H9 (cell line): Measurements from ENCODE around the gene FRMD1. TPM values are rescaled to one million over a fixed set of nuclear protein-coding genes. Genes with fewer than 3 reads are reported as not detected.

Experiments
- DNase-seq: peaks from one replicate; pipeline ENCODE4 v3.0.0-alpha.2; 2017
- H2AFZ ChIP-seq: one replicate; pipeline ENCODE4 v1.6.1; 2013; ENCODE audit warnings: mild to moderate bottlenecking, low read length, control low read depth, moderate library complexity
- H2AK5ac ChIP-seq: 2 replicates; pipeline ENCODE4 v1.6.1; 2013; ENCODE audit warnings: low read length, control low read depth, mixed read lengths; ENCODE audit not compliant: insufficient read length
- H2BK120ac ChIP-seq: one replicate; pipeline ENCODE4 v1.6.1; 2013; ENCODE audit warnings: low read depth, mild to moderate bottlenecking, low read length, control low read depth, inconsistent platforms; ENCODE audit not compliant: poor library complexity, severe bottlenecking
- H2BK12ac ChIP-seq: 2 replicates; pipeline ENCODE4 v1.6.1; 2013; ENCODE audit warnings: low read length, control low read depth, mixed read lengths, low read depth; ENCODE audit not compliant: insufficient read length
- H2BK15ac ChIP-seq: 2 replicates; pipeline ENCODE4 v1.6.1; 2013; ENCODE audit warnings: low read depth, low read length, control low read depth
- H2BK20ac ChIP-seq: one replicate; pipeline ENCODE4 v1.6.1; 2013; ENCODE audit warnings: low read depth, mild to moderate bottlenecking, low read length, control low read depth, inconsistent platforms; ENCODE audit not compliant: poor library complexity, severe bottlenecking
- H2BK5ac ChIP-seq: 2 replicates; pipeline ENCODE4 v1.6.1; 2013; ENCODE audit warnings: low read length, control low read depth, mixed read lengths; ENCODE audit not compliant: insufficient read length
- H3K14ac ChIP-seq: 2 replicates; pipeline ENCODE4 v1.6.1; 2013; ENCODE audit warnings: low read length, control low read depth; ENCODE audit not compliant: insufficient read depth
- H3K18ac ChIP-seq: 2 replicates; pipeline ENCODE4 v1.6.1; 2013; ENCODE audit warnings: low read depth, mild to moderate bottlenecking, mixed read lengths, low read length, control low read depth; ENCODE audit not compliant: insufficient read length
- H3K23ac ChIP-seq: 2 replicates; pipeline ENCODE4 v1.6.1; 2013; ENCODE audit warnings: low read length, control low read depth, mixed read lengths, low read depth; ENCODE audit not compliant: insufficient read length
- H3K23me2 ChIP-seq: 2 replicates; pipeline ENCODE4 v1.6.1; 2013; ENCODE audit warnings: low read depth, mild to moderate bottlenecking, mixed read lengths, low read length, control low read depth; ENCODE audit not compliant: insufficient read length, poor library complexity, severe bottlenecking
- H3K27ac ChIP-seq: 2 replicates; pipeline ENCODE4 v1.5.1; 2013; ENCODE audit warnings: low read length, control low read depth, mixed read lengths, low read depth; ENCODE audit not compliant: insufficient read length
- H3K27me3 ChIP-seq: 2 replicates; pipeline ENCODE4 v1.6.1; 2013; ENCODE audit warnings: low read length, control low read depth, inconsistent platforms; ENCODE audit not compliant: insufficient read depth
- H3K4ac ChIP-seq: 2 replicates; pipeline ENCODE4 v1.6.1; 2013; ENCODE audit warnings: low read depth, mild to moderate bottlenecking, control low read depth, inconsistent platforms, low read length, moderate library complexity
- H3K4me1 ChIP-seq: 2 replicates; pipeline ENCODE4 v1.6.1; 2013; ENCODE audit warnings: low read length, control low read depth, inconsistent platforms; ENCODE audit not compliant: insufficient read depth
- H3K4me2 ChIP-seq: 2 replicates; pipeline ENCODE4 v1.6.1; 2013; ENCODE audit warnings: low read length, control low read depth, mixed read lengths; ENCODE audit not compliant: insufficient read length, insufficient read depth
- H3K56ac ChIP-seq: 2 replicates; pipeline ENCODE4 v1.6.1; 2013; ENCODE audit warnings: low read depth, mild to moderate bottlenecking, mixed read lengths, low read length, control low read depth; ENCODE audit not compliant: insufficient read length
- H3K79me1 ChIP-seq: 2 replicates; pipeline ENCODE4 v1.6.1; 2013; ENCODE audit warnings: low read depth, mild to moderate bottlenecking, moderate library complexity, low read length, control low read depth, inconsistent platforms; ENCODE audit not compliant: insufficient read depth, poor library complexity, severe bottlenecking
- H3K79me2 ChIP-seq: 2 replicates; pipeline ENCODE4 v1.6.1; 2013; ENCODE audit warnings: low read length, control low read depth, inconsistent platforms; ENCODE audit not compliant: insufficient read depth
- H3K9ac ChIP-seq: 2 replicates; pipeline ENCODE4 v1.6.1; 2013; ENCODE audit warnings: low read length, control low read depth, mixed read lengths; ENCODE audit not compliant: insufficient read length; ENCODE audit errors: extremely low read depth
- H3K9me3 ChIP-seq: one replicate; pipeline ENCODE4 v1.6.1; 2013; ENCODE audit warnings: low read depth, low read length, inconsistent platforms; ENCODE audit not compliant: control insufficient read depth
- H3T11ph ChIP-seq: one replicate; pipeline ENCODE4 v1.6.1; 2013; ENCODE audit warnings: mild to moderate bottlenecking, low read length, control low read depth, inconsistent platforms
- H4K20me1 ChIP-seq: one replicate; pipeline ENCODE4 v1.6.1; 2013; ENCODE audit not compliant: control insufficient read depth, insufficient read length, insufficient read depth
- H4K5ac ChIP-seq: 2 replicates; pipeline ENCODE4 v1.6.1; 2013; ENCODE audit warnings: low read depth, mild to moderate bottlenecking, mixed read lengths, low read length, control low read depth; ENCODE audit not compliant: insufficient read length
- H4K8ac ChIP-seq: replicated peaks from 2 replicates; pipeline ENCODE4 v1.6.1; 2013; ENCODE audit warnings: low read length, control low read depth, mixed read lengths, low read depth; ENCODE audit not compliant: insufficient read length
- H4K91ac ChIP-seq: 2 replicates; pipeline ENCODE4 v1.6.1; 2013; ENCODE audit warnings: low read depth, mild to moderate bottlenecking, moderate library complexity, mixed read lengths, low read length, control low read depth; ENCODE audit not compliant: insufficient read length
- H3K27ac Mint-ChIP-seq, 3 experiments: 2 replicates in 2 of 3; 3 replicates in 1 of 3; pipeline ENCODE4 v1.8.0; 2020 to 2021; ENCODE audit warnings: mixed read lengths in 3 of 3, mild to moderate bottlenecking in 1 of 3, moderate library complexity in 1 of 3
- H3K27me3 Mint-ChIP-seq: 2 replicates; pipeline ENCODE4 v1.8.0; 2021; ENCODE audit warnings: low read depth, mild to moderate bottlenecking, moderate library complexity, mixed read lengths
- H3K36me3 Mint-ChIP-seq, 3 experiments: 2 replicates in 2 of 3; 3 replicates in 1 of 3; pipeline ENCODE4 v1.8.0; 2020 to 2021; ENCODE audit warnings: low read depth in 3 of 3, mixed read lengths in 3 of 3; ENCODE audit not compliant: insufficient read depth in 1 of 3
- H3K4me1 Mint-ChIP-seq, 2 experiments: 2 replicates each; pipeline ENCODE4 v1.8.0; 2020; ENCODE audit warnings: mixed read lengths in 2 of 2
- H3K4me3 Mint-ChIP-seq, 2 experiments: 2 replicates in 1 of 2; 3 replicates in 1 of 2; pipeline ENCODE4 v1.8.0; 2020 to 2021; ENCODE audit warnings: mild to moderate bottlenecking in 2 of 2, mixed read lengths in 2 of 2, moderate library complexity in 1 of 2
- H3K9me3 Mint-ChIP-seq, 2 experiments: 2 replicates in 1 of 2; 3 replicates in 1 of 2; pipeline ENCODE4 v1.8.0; 2020; ENCODE audit warnings: mild to moderate bottlenecking in 2 of 2, mixed read lengths in 2 of 2, moderate library complexity in 1 of 2
- WGBS: extraction: QIAGEN DNeasy Blood & Tissue Kit; methylation state at CpG from one replicate; pipeline ENCODE4 v1.1.7; 2013; ENCODE audit warnings: missing lambda C conversion rate, low lambda C conversion rate, mixed read lengths; ENCODE audit not compliant: insufficient read length; ENCODE audit errors: extremely low coverage; 5-methylcytosine and 5-hydroxymethylcytosine counted together
- total RNA-seq: library from RNA; stranded (reverse); gene quantifications from 2 replicates; pipeline ENCODE4 v1.2.1, GENCODE V29; 2021
- TF ChIP-seq, protein P1 (sequence below): fragments of 200-600 bp; sonication (generic); conservative IDR thresholded peaks from 3 replicates; pipeline ENCODE4 v1.8.0; 2021; ENCODE audit warnings: antibody characterized with exemption, mild to moderate bottlenecking

The FRMD1 gene
- total RNA-seq, 1 experiment from 2014 or later: not detected

DNA sequence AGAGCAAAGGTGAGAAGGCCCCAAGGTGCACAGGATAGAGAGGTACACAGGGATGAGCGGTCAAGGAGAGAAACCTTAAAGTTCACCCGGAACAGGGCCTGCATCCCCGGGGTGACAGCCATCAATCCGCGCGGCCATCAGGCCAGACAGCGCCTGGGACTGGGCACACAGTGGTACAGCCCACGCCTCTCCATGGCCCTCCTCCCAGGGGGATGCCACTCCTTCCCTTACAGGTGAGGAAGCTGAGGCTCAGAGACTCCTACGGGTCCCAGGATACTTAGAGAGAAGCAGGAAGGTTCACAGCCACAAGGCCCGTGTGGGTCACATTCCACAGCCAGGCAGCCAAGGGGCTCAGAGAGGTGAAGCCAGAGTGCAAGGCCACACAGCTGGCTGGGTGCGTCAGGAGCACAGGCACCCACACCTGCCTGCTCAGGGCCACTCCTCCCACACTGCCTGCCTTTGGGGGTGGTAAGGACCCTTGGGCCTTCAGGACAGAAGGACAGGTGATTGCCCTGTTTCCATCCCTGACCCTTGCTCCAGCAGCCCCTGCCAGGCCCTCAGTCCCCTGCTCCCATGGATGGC is 14.7 kb downstream of the FRMD1 start:
- no peak overlapping the region for H4K8ac ChIP-seq
- no peak overlapping the region for H3K27ac ChIP-seq
- no peak overlapping the region for H3K9ac ChIP-seq
- H3K4me1 ChIP-seq: no peaks in the 10 kb centered on the region
- no peak overlapping the region for H4K5ac ChIP-seq
- H2BK120ac ChIP-seq: no peak overlapping the region
- H3K4me2 ChIP-seq: no peak overlapping the region
- peaks cover 2% of the 10 kb centered on the region for H4K20me1 ChIP-seq
- no peaks in the 10 kb centered on the region for H3K27me3 Mint-ChIP-seq
- H3K4ac ChIP-seq: no peak overlapping the region
- no peaks in the 10 kb centered on the region for H3K79me2 ChIP-seq
- H2AFZ ChIP-seq: no peak overlapping the region
- no peaks in the 10 kb centered on the region for H3K27me3 ChIP-seq
- no peak overlapping the region for H2BK5ac ChIP-seq
- H3K9me3 ChIP-seq: no peaks in the 10 kb centered on the region
- no peak overlapping the region for H4K91ac ChIP-seq
- H3K56ac ChIP-seq: no peak overlapping the region
- H3T11ph ChIP-seq: no peak overlapping the region
- no peak overlapping the region; the same call in 1 of the 2 replicates for H3K14ac ChIP-seq
- no peak overlapping the region for H2BK15ac ChIP-seq
- WGBS: no CpG with 5 or more reads among the region's 11 CpGs
- H3K18ac ChIP-seq: no peak overlapping the region
- 0 out of 4 replicates have a peak, but pooled peaks cover 0 to under 1% of the 10 kb centered on the region in 2 experiments for H3K4me1 Mint-ChIP-seq
- no peak for DNase-seq
- H3K9me3 Mint-ChIP-seq: no peaks in the 10 kb centered on the region
- H3K79me1 ChIP-seq: no peaks in the 10 kb centered on the region
- TF ChIP-seq, protein P1, sequence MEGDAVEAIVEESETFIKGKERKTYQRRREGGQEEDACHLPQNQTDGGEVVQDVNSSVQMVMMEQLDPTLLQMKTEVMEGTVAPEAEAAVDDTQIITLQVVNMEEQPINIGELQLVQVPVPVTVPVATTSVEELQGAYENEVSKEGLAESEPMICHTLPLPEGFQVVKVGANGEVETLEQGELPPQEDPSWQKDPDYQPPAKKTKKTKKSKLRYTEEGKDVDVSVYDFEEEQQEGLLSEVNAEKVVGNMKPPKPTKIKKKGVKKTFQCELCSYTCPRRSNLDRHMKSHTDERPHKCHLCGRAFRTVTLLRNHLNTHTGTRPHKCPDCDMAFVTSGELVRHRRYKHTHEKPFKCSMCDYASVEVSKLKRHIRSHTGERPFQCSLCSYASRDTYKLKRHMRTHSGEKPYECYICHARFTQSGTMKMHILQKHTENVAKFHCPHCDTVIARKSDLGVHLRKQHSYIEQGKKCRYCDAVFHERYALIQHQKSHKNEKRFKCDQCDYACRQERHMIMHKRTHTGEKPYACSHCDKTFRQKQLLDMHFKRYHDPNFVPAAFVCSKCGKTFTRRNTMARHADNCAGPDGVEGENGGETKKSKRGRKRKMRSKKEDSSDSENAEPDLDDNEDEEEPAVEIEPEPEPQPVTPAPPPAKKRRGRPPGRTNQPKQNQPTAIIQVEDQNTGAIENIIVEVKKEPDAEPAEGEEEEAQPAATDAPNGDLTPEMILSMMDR: no peak
- H3K27ac Mint-ChIP-seq: no peak overlapping the region
- no peak overlapping the region for H3K4me3 Mint-ChIP-seq
- H2BK12ac ChIP-seq: no peak overlapping the region
- no peak overlapping the region for H3K23ac ChIP-seq
- H3K23me2 ChIP-seq: no peaks in the 10 kb centered on the region
- H2AK5ac ChIP-seq: no peak overlapping the region
- H2BK20ac ChIP-seq: no peak overlapping the region
- no peaks in the 10 kb centered on the region for H3K36me3 Mint-ChIP-seq
